Thoracic aorta (tissue), 2 donors: ENCODE data around the gene VAPA. TPM values are rescaled to one million over a fixed set of nuclear protein-coding genes. Genes with fewer than 3 reads are reported as not detected.
A peak's percentile ranks its signal among the peaks of the same experiment; 100 is the strongest.

Source experiments
- ATAC-seq: fragments of 150-250 bp; one replicate; pipeline ENCODE4 v1.8.0; 2017; ENCODE audit warnings: low read depth; ENCODE audit not compliant: insufficient number of reproducible peaks, low FRiP score
- DNase-seq: peaks from one replicate; pipeline ENCODE4 v3.0.0-alpha.2; 2020; ENCODE audit warnings: low spot score
- H3K27ac ChIP-seq, 2 donors: fragments of 200-600 bp; sonication (generic); 1 replicate in 1 of 2; 2 replicates in 1 of 2; pipeline ENCODE4 v1.5.1; 2016; ENCODE audit warnings: mild to moderate bottlenecking in 2 of 2, moderate library complexity in 2 of 2
- H3K27me3 ChIP-seq: fragments of 200-600 bp; sonication (generic); replicated peaks from 2 replicates; pipeline ENCODE4 v1.6.0; 2016; ENCODE audit warnings: mild to moderate bottlenecking; ENCODE audit not compliant: insufficient read depth
- H3K36me3 ChIP-seq: fragments of 200-600 bp; sonication (generic); one replicate; pipeline ENCODE4 v1.5.1; 2016
- H3K4me1 ChIP-seq, 2 donors: fragments of 200-600 bp; sonication (generic); 1 replicate in 1 of 2; 2 replicates in 1 of 2; pipeline versions ENCODE4 v1.5.1 to v1.6.0; 2016; ENCODE audit warnings: low read depth in 2 of 2, mild to moderate bottlenecking in 1 of 2; ENCODE audit not compliant: control insufficient read depth in 1 of 2
- H3K4me3 ChIP-seq: fragments of 200-600 bp; sonication (generic); 2 replicates; pipeline ENCODE4 v1.5.1; 2016; ENCODE audit warnings: mild to moderate bottlenecking
- H3K9me3 ChIP-seq: fragments of 200-600 bp; sonication (generic); 2 replicates; pipeline ENCODE4 v1.5.1; 2016
- CTCF ChIP-seq: fragments of 200-600 bp; sonication (generic); IDR thresholded peaks from one replicate; pipeline ENCODE4 v1.5.1; 2019; ENCODE audit warnings: antibody characterized with exemption
- total RNA-seq, 2 donors: library from RNA; depleted of rRNA; stranded (reverse); fragments of >200 nt; gene quantifications; one replicate each; pipeline versions ENCODE4 v1.1.0 to v1.2.3, GENCODE V29; 2016

VAPA gene
- total RNA-seq, 2 donors from 2014 or later, result 171 to 195 TPM

- DNase-seq (no peak), ATAC-seq (no peak)
- no peak for TF ChIP-seq CTCF
- Histone ChIP-seq H3K4me1 (peaks cover 5 to 6% of the 10 kb centered on the region in 2 donors), H3K9me3 (no peaks in the 10 kb centered on the region), H3K27me3 (no peaks in the 10 kb centered on the region), H3K36me3 (no peaks in the 10 kb centered on the region), H3K4me3 (no peak overlapping the region), H3K27ac (no peak overlapping the region)
Observed at GRCh38 chr18:9874728-9875127, 39.1 kb upstream of the VAPA start.

GRCh38 chr18:9876212-9876866, 37.5 kb upstream of the VAPA start:
- TF ChIP-seq CTCF, result no peak
- Histone ChIP-seq H3K4me3 (peak overlapping the region; percentile 64), H3K36me3 (no peaks in the 10 kb centered on the region), H3K27me3 (no peaks in the 10 kb centered on the region), H3K9me3 (no peaks in the 10 kb centered on the region), H3K4me1 (peaks cover 3 to 6% of the 10 kb centered on the region in 2 donors), H3K27ac (peak overlapping the region; percentile 6 to 67)
- DNase-seq, result no peak
- ATAC-seq, result no peak

- Histone ChIP-seq H3K9me3 (no peaks in the 10 kb centered on the region), H3K4me3 (peak overlapping the region; percentile 64), H3K27me3 (no peaks in the 10 kb centered on the region), H3K36me3 (no peaks in the 10 kb centered on the region), H3K27ac (peak overlapping the region; percentile 10 to 67), H3K4me1 (peaks cover 3 to 6% of the 10 kb centered on the region in 2 donors)
- TF ChIP-seq CTCF, result no peak
- ATAC-seq (peak; percentile 94), DNase-seq (no peak)
Observed at GRCh38 chr18:9876867-9877654, 36.8 kb upstream of the VAPA start.

GRCh38 chr18:9877655-9878014, 36.2 kb upstream of the VAPA start:
- Histone ChIP-seq H3K36me3 (no peaks in the 10 kb centered on the region), H3K27ac (peak overlapping the region in 1 of 2 donors; percentile 67), H3K9me3 (no peaks in the 10 kb centered on the region), H3K27me3 (no peaks in the 10 kb centered on the region), H3K4me1 (peaks cover 6% of the 10 kb centered on the region in 2 donors), H3K4me3 (peak overlapping the region; percentile 64)
- TF ChIP-seq CTCF, result no peak
- DNase-seq (no peak), ATAC-seq (no peak)

- H3K36me3 ChIP-seq, result no peaks in the 10 kb centered on the region
- no peak overlapping the region for H3K4me3 ChIP-seq
- DNase-seq (no peak), ATAC-seq (no peak)
- no peaks in the 10 kb centered on the region for H3K27me3 ChIP-seq
- TF ChIP-seq CTCF, result no peak
- no peak overlapping the region for H3K27ac ChIP-seq
- H3K4me1 ChIP-seq, result peaks cover 6% of the 10 kb centered on the region in 2 donors
- no peaks in the 10 kb centered on the region for H3K9me3 ChIP-seq
Observed at GRCh38 chr18:9878095-9878494, 35.7 kb upstream of the VAPA start.
